Measurements from ENCODE around the gene CD33. TPM values are rescaled to one million over a fixed set of nuclear protein-coding genes. Genes with fewer than 3 reads are reported as not detected.

Gene CD33
- total RNA-seq, 1 experiment from 2014 or later = 0.35 TPM

GRCh38 chr19:51185868-51186215 lies 39.0 kb upstream of the CD33 start:
- no CpG with 5 or more reads among the region's 5 CpGs for WGBS (ENCODE audit: extremely low coverage, insufficient read length, low lambda C conversion rate)

More at GRCh38 chr19:51185868-51186215, 39.0 kb upstream of the CD33 start:
- Mint-ChIP-seq H3K4me1 (peaks cover 0 to 2% of the 10 kb centered on the region in 2 experiments; a peak in 1 of 4 replicates), H3K27ac (no peak overlapping the region), H3K4me3 (no peak overlapping the region), H3K27me3 (ENCODE audit: low read depth) (peaks cover 33% of the 10 kb centered on the region), H3K9me3 (peaks cover 0 to 53% of the 10 kb centered on the region in 2 experiments; a peak in 3 of 5 replicates), H3K36me3 (ENCODE audit: insufficient read depth in 1 of 3, low read depth in 3 of 3) (no peaks in the 10 kb centered on the region; a peak in 1 of 7 replicates)
- H3K9ac ChIP-seq (ENCODE audit: extremely low read depth, insufficient read length, low read length) = no peak overlapping the region
- H2BK5ac ChIP-seq (ENCODE audit: insufficient read length, low read length) = no peak overlapping the region
- H3K27me3 ChIP-seq (ENCODE audit: insufficient read depth, low read length) = no peaks in the 10 kb centered on the region; the same call in 1 of the 2 replicates
- no peak for DNase-seq
- no peaks in the 10 kb centered on the region for H3K4me1 ChIP-seq (ENCODE audit: insufficient read depth, low read length)
- no peak overlapping the region for H2AFZ ChIP-seq (ENCODE audit: low read length)
- H4K20me1 ChIP-seq (ENCODE audit: control insufficient read depth, insufficient read depth, insufficient read length) = no peaks in the 10 kb centered on the region
- H2BK15ac ChIP-seq (ENCODE audit: low read depth, low read length) = no peak overlapping the region
- H3K23ac ChIP-seq (ENCODE audit: insufficient read length, low read depth, low read length) = no peak overlapping the region
- no peak overlapping the region for H2AK5ac ChIP-seq (ENCODE audit: insufficient read length, low read length)
- no peak overlapping the region for H3K14ac ChIP-seq (ENCODE audit: insufficient read depth, low read length)
- H2BK20ac ChIP-seq (ENCODE audit: low read depth, low read length, poor library complexity, severe bottlenecking) = no peak overlapping the region
- H3K18ac ChIP-seq (ENCODE audit: insufficient read length, low read depth, low read length) = no peak overlapping the region
- no peaks in the 10 kb centered on the region for H3K79me2 ChIP-seq (ENCODE audit: insufficient read depth, low read length)
- peaks cover 2% of the 10 kb centered on the region for H3K23me2 ChIP-seq (ENCODE audit: insufficient read length, low read depth, low read length, poor library complexity, severe bottlenecking)
- H3K56ac ChIP-seq (ENCODE audit: insufficient read length, low read depth, low read length) = no peak overlapping the region
- no peak overlapping the region for H2BK120ac ChIP-seq (ENCODE audit: low read depth, low read length, poor library complexity, severe bottlenecking)
- TF ChIP-seq CTCF (conservative IDR thresholded peaks at IDR 0.05) = no peak
- H3K4ac ChIP-seq (ENCODE audit: low read depth, low read length) = no peak overlapping the region
- no peaks in the 10 kb centered on the region for H3K79me1 ChIP-seq (ENCODE audit: insufficient read depth, low read depth, low read length, poor library complexity, severe bottlenecking)
- no peak overlapping the region for H2BK12ac ChIP-seq (ENCODE audit: insufficient read length, low read depth, low read length)
- H3K9me3 ChIP-seq (ENCODE audit: control insufficient read depth, low read depth, low read length) = no peaks in the 10 kb centered on the region
- H4K8ac ChIP-seq (replicated peaks; ENCODE audit: insufficient read length, low read depth, low read length) = no peak overlapping the region
- H3K4me2 ChIP-seq (ENCODE audit: insufficient read depth, insufficient read length, low read length) = no peak overlapping the region
- no peak overlapping the region for H4K91ac ChIP-seq (ENCODE audit: insufficient read length, low read depth, low read length)
- H3T11ph ChIP-seq (ENCODE audit: low read length) = no peak overlapping the region
- H4K5ac ChIP-seq (ENCODE audit: insufficient read length, low read depth, low read length) = no peak overlapping the region
- no peak overlapping the region for H3K27ac ChIP-seq (ENCODE audit: insufficient read length, low read depth, low read length)

Data from H9 (cell line).